Stimulated activated CD4-positive, alpha-beta T cell treated with anti-CD3 and anti-CD28 coated beads, Interleukin-1b, Interleukin-23, amount 100 ng/mL, for 4 hours (primary cell): ENCODE results near the gene MIEN1.
A peak's percentile ranks its signal among the peaks of the same experiment; 100 is the strongest.
"Not testable (repeated sequence)": the region's sequence is repeated elsewhere in the genome, so short reads cannot be mapped to it uniquely, and the experiment has no call there.

Source experiments
- DNase-seq, 2 donors: peaks; one replicate each; pipeline ENCODE4 v3.0.0-alpha.2; 2020; ENCODE audit warnings: low read depth in 2 of 2

Gene MIEN1, protein sequence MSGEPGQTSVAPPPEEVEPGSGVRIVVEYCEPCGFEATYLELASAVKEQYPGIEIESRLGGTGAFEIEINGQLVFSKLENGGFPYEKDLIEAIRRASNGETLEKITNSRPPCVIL

DNA sequence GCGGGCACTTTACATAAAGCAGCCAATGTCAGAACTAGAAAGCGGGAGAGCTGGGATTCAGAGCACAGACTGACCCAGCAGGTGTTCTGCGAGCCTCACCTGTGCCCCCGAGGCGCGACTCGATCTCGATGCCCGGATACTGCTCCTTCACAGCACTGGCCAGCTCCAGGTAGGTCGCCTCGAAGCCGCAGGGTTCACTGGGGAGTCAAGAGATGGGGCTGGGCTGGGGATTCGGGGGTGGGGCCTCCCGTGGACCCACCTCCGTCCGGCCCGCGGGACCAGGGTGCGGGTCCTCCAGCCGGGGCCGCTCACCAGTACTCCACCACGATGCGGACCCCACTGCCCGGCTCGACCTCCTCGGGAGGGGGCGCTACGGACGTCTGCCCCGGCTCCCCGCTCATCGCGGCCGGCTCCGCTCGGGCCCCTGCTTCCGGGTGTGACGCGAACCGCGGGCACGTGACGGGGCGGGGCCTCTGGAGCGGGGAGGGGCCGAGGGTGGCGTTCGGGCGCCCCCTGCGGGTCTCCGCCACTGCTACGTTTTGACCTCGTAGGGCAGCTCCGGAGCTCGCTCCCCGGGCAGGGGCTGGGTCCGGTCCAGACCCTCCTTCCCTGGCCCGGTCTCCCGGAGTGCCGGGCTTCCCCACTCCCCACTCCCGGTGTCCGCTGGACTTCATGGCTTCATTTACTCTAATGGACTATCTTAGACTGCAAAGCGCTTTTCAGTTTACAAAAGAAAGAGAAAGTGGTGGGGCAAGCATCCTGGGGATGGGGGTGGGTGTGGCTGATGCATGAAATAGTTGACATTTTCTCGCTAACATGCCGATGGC lies at the start of gene MIEN1:
Gene MIEN1 (minus strand): TSS at position 438 of the 827 bp plus-strand sequence. CDS start 37 bp downstream, at position 401.
- DNase-seq = peak; percentile 93 to 96

- DNase-seq = no peak
Measured at GRCh38 chr17:39777534-39778365, 47.4 kb upstream of the MIEN1 start.

- DNase-seq = no peak
Measured at GRCh38 chr17:39776252-39776651, 45.9 kb upstream of the MIEN1 start.

DNA sequence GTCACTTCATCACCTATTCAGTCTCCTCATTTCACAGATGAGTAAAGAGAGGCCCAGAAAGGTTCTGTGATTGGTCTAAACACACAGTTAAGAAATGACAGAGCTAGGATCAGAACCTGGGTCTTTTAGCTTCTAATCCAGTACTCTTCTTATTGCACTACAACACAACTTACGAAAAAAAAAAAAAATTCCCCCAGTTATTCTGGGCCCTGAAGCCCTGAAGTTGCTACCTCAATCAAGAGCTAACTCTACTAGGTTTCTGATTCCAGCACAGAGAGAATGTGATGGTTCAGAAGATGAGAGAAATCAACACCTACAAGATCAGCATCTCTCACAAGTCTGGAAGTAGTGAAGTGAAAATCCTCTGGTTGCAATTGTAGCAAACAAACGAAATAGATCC lies 44.7 kb upstream of the MIEN1 start:
- DNase-seq = no peak

GRCh38 chr17:39774047-39774446 lies 43.7 kb upstream of the MIEN1 start:
- no peak for DNase-seq

DNA sequence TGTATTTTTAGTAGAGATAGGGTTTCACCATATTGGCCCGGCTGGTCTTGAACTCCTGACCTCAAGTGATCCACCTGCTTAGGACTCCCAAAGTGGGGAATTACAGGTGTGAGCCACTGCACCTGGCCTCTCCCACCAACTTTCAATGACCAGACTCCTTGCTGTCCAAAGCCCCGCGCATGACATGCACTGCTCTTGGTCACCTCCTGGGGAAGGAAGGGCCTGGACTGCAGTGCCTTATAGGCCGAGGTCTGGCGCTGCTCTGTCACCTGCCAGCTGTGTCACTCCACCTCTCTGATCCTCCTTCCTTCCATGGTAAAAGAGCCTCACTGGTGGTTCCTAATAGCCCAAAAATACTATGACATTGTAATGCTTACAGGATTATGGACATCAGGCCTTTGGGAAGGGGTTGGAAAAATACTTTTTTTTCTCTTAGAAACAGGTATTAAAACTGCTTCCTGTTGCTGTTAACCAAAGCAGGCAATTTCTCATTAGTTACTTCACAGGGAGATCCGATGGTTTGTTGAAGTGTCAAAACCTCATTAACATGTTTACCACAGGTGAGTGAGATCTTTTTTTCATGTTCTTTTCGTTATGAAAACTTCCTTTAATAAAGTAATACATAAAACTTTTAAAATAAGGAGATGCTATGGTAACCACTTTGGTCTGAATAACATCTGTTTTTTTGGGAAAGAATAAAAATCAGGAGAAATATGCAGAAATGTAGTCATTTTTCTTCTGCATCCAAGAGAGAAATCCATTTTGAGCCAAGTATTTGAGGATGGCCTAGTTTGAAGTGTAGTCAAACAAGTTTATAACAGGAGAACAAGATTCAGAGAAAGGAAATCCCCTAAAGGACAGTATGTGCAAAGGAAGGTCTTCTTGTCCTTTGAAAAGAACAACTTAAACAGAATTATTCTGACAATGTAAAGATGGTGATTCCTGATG lies 42.9 kb upstream of the MIEN1 start:
- no peak for DNase-seq

DNA sequence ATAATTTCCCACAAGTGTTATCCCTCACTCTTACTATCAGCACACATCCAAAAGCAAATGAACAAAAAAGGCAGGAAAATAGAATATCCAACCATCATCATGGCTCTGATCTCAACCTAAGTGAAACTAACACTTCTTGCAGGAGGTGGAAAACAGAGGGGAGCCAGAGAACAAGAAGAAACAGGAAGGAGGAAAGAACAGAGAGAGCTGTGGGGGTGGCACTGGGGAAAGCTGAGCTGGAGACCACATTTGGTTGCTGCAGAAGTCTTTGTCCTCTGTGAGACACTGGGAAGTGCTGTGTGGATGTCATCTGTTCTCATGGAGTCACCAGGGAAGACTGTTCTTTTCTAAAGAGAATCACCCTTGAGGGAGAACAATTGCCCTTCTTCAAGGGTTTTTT lies 42.1 kb upstream of the MIEN1 start:
- no peak for DNase-seq

- peak in 1 of 2 donors; percentile 56 for DNase-seq
Measured at GRCh38 chr17:39769974-39770587, 39.7 kb upstream of the MIEN1 start.

DNA sequence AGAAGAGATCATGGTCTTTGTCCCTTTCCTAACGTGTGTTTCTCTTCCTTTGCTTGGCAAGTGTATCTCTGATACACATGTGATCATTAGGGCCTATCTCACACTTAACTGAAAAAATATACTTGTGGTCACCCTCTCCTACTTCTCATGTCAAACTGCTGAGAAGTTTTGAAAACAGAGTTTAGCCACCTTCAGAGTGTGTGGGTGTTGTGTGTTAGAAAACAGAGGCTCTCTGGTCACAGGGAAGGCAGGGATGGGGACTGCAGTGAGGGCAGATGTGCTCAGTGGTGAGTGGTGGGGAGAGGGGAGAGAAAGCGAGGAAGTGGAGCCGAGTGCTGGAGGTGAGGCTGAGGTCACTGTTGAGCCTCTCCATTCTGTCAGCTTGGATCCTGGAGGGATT lies 36.8 kb upstream of the MIEN1 start:
- no peak for DNase-seq

DNA sequence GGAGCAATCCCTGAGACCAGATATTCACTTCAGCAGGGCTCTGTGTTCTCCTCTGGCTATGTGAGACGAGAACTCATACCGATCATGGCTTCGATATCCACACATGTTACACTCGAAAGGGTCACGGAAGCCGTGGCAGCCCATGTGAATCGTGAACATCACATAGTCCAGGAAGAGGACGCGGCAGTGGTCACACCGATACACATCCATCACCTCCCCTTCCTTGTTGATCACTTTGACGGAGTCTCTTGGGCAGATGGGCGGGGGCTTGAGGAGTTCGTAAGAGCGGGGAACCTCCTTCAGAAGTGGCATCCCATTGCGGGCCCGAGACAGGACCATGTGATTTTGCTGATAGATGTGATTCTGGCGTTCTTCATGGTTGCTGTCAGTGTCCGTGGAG lies 35.4 kb upstream of the MIEN1 start:
- DNase-seq = no peak

DNA sequence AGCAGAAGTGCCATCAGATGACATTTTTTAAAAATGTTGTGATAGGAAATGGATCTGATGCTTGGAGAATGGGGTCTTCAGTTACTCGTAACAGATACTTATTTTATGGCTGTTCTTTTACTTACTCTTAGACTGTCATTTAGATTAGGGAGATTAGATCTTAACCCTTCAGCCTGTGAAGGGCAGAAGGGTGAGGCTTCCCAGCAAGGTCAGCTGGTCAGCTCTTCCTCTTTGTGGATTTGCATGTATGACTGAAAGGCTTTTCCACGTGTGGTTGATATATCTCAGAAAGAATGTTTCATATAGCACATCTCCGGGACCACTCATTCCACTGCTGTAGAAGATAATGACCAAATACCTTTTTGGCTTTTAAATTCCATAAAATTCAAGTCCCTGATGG lies 34.8 kb upstream of the MIEN1 start:
- DNase-seq = no peak

DNA sequence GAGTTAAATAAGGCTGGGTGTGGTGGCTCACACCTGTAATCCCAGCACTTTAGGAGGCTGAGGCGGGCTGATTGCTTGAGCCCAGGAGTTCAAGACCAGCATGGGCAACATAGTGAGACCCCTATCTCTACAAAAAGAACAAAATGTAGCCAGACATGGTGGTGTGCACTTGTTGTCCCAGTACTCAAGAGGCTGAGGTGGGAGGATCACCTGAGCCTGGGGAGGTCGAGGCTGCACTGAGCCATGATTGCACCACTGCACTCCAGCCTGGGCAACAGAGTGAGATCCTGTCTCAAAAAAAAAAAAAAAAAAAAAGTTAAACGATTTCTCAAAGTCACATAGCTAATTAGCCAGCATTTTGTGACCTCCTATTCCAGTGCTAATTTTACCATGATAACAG lies 33.8 kb upstream of the MIEN1 start:
- DNase-seq = not testable (repeated sequence)

GRCh38 chr17:39763051-39763820 lies 32.9 kb upstream of the MIEN1 start:
- no peak for DNase-seq

- DNase-seq = no peak
Measured at GRCh38 chr17:39761861-39762496, 31.6 kb upstream of the MIEN1 start.

GRCh38 chr17:39759204-39759603 lies 28.9 kb upstream of the MIEN1 start:
- no peak for DNase-seq

DNA sequence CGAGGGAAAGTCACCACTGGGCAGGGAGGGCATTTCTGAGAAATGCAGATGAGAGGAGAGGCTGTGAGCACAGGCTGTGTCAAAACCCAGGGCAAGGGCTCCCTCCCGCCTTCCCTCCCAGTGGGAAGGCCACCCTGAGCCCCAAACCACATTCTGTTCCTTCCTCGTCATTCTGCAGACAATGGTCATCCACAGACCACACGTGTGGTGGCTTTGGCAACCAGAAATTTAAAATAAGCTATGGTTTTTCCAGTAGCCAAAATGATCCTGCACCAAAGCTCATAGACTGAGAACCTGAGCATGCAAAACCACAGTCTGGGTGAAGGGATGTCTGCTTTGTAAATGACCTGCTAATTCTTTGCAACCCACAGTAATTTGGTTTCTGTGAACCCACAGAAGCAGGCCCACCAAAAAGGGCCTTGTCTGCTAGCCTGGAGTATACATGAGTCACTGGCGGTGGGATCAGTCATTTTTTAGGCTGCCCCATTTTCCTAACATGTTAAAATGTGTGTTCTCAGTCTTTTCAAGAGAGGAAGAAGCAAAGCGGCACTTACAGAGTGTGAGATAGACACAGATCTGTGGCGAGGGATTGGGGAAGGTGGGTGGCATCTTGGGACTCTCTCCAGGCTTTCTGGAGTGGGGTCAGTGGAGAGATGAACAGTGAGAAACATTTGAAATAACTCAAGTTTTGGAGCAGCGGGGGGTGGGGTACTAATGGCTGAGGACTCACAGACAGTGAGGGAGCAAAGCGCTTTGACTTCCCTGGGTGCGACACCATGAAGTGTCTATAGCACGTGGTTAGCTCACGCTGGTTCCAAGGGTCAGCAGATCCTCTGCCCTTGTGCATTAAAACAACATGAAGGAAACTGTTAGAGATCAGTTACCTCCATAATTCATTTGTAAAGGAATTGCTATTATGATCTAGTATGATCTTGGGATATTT lies 27.9 kb upstream of the MIEN1 start:
- no peak for DNase-seq

DNA sequence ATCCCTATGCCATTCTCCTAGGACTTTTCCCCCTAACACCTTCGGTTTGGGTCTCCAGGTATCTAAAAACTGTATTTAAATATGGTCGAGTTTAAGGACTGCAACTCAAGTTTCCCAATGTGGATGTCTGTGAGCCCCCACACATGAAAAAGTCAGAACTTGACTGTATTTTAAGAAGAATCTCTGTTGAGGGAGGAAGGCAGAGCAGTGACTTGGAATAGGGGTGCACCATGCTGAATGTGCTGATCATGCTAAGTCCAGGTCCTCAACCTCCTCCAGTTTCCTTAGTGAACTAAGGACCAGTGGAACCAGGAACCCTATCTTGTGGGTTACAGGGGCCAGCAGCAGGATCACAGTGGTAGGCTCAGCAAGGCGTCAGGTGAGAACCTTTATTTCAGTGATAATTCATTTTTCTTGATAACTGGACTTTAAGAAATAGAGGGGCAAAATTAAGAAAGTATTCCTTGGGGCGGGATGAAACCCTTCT lies 26.9 kb upstream of the MIEN1 start:
- no peak for DNase-seq

DNA sequence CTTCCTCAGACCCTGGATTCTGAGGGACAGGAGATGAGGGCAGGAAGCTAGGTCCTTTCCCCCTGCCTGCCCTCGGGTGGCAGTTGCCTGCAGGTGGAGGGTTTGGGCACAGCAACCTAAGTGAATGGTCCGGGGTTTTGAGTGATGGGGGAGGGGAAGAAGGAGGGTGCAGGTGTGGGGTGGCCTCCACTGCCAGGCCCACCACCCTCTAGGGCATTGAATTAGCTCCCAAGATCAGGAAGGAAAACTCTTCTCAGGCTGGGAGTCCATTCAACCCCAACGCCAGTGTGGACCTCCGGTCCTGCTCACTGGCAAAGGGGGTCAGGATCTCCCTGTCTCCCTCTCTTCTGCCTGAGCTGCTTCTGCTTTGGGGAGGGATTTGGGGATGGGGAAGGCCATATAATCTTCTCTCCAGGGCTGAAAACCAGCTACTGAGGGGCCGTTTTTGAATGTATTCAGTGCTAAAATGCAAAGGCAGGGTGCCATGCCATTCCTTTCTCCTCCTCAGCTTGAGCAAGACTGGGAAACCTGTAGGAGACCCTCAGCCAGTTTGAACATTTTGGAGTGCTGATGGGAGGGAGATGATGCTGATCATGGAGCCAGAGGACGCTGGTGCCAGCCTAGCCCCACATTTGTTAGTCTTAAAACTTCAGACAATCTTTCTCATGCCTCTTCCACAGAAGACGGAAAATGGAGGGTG lies 26.2 kb upstream of the MIEN1 start:
- DNase-seq = no peak
